Suppressor macrophage treated with lipopolysaccharide for 1 hour (primary cell): ENCODE data around the gene UNC79.

ENCODE experiments used
- DNase-seq, 3 donors: peaks; one replicate each; pipeline ENCODE4 v3.0.0-alpha.2; 2020 to 2022

The UNC79 gene

DNA sequence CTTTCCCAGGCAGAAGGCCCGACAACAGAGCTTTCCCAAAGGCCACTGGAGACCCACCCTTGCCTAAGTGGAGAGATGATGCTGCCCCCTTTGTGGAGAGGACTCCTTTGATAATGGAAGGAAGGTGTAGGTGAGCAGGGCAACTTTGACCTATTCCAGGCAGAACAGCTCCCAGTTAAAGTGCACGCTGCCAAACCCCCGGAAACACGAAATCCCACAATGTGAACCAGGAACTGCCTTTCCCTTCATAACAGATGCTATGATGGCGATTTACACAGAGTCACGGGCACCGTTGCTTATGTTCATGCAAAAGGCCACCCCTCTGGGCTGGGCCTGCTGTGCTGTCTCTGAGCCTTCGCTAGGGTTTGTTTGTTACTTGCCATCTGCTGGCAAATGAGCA lies 322.9 kb downstream of the UNC79 start:
- DNase-seq: no peak

DNA sequence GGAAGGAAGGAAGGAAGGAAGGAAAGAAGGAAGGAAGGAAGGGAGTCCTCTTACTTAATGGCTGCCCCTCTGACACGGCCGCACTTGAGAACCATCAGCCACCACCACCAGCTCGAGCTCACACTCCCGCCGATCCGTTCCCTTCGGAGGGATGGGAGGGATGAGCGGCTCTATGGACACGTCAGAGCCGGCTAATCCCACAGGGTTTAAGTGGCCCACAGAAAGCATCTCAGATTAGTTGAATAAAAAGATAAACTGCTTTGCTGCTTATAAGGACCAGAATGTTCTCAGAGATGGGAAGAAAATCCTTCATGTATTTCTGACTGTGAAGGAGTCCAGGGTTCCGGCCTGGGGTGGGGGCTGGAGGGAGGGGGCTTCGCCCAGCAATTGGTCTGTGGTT lies 326.5 kb downstream of the UNC79 start:
- no peak for DNase-seq
